GM12892 (cell line): Measurements from ENCODE around the gene FOXD2.

Experiments
- POLR2A ChIP-seq: IDR thresholded peaks from 2 replicates; pipeline ENCODE4 v1.6.1; 2011; ENCODE audit warnings: low read depth, low read length, control low read depth
- POLR2AphosphoS5 ChIP-seq: IDR thresholded peaks from 2 replicates; pipeline ENCODE4 v1.6.1; 2011; ENCODE audit warnings: low read depth, low read length, control low read depth
- TAF1 ChIP-seq: IDR thresholded peaks from 2 replicates; pipeline ENCODE4 v1.6.1; 2011; ENCODE audit warnings: low read depth, mild to moderate bottlenecking, control low read depth, low read length, borderline replicate concordance

GRCh38 chr1:47478090-47478489 lies 40.2 kb downstream of the FOXD2 start:
- no peak for TF ChIP-seq POLR2A
- TF ChIP-seq TAF1 = no peak
- TF ChIP-seq POLR2AphosphoS5 = no peak
